Thyroid gland (tissue), 4 donors: ENCODE measurements around the gene CROCC2. TPM values are rescaled to one million over a fixed set of nuclear protein-coding genes. Genes with fewer than 3 reads are reported as not detected.

Source experiments
- DNase-seq, 2 donors: peaks; one replicate each; pipeline ENCODE4 v3.0.0-alpha.2; 2019
- H3K27ac ChIP-seq, 3 donors: fragments of 200-600 bp; sonication (generic); 1 replicate in 2 of 3; 2 replicates in 1 of 3; pipeline ENCODE4 v1.5.1; 2016 to 2019; ENCODE audit warnings: mild to moderate bottlenecking in 1 of 3, moderate library complexity in 1 of 3
- H3K27me3 ChIP-seq: fragments of 200-600 bp; sonication (generic); one replicate; pipeline ENCODE4 v1.5.1; 2019
- H3K36me3 ChIP-seq, 2 donors: fragments of 200-600 bp; sonication (generic); one replicate each; pipeline ENCODE4 v1.5.1; 2016 to 2019
- H3K4me1 ChIP-seq, 2 donors: fragments of 200-600 bp; sonication (generic); one replicate each; pipeline ENCODE4 v1.5.1; 2017 to 2019
- H3K4me3 ChIP-seq, 3 donors: fragments of 200-600 bp; sonication (generic); replicated peaks in 1 of 3; 1 replicate in 2 of 3; 2 replicates in 1 of 3; pipeline ENCODE4 v1.5.1; 2016; ENCODE audit warnings: mild to moderate bottlenecking in 1 of 3
- H3K9me3 ChIP-seq: fragments of 200-600 bp; sonication (generic); one replicate; pipeline ENCODE4 v1.5.1; 2017
- POLR2A ChIP-seq, 2 donors: fragments of 450-650 bp; IDR thresholded peaks; one replicate each; pipeline ENCODE4 v1.6.1; 2017; ENCODE audit warnings: antibody characterized with exemption in 2 of 2, mild to moderate bottlenecking in 2 of 2, moderate library complexity in 1 of 2
- WGBS, 2 donors: methylation state at CpG; one replicate each; pipeline ENCODE4 v1.1.5; 2017; 5-methylcytosine and 5-hydroxymethylcytosine counted together
- intact Hi-C: fragments of 100-400 bp; cut with DNase I; formaldehyde crosslinking; loops from one replicate; pipeline ENCODE4 v1.15.1; 2023
- total RNA-seq, 4 donors: library from RNA; depleted of rRNA; stranded (reverse); fragments of >200 nt; gene quantifications; one replicate each; pipeline ENCODE4 v1.2.3, GENCODE V29; 2016
- TF ChIP-seq, protein P1 (sequence below), 6 experiments: fragments of 200-600 bp in 3 of 6; fragments of 450-650 bp in 3 of 6; sonication (generic) in 3 of 6; IDR thresholded peaks; one replicate each; pipeline ENCODE4 v1.5.1; 2016 to 2019; ENCODE audit warnings: antibody characterized with exemption in 6 of 6, mild to moderate bottlenecking in 2 of 6, inconsistent platforms in 1 of 6, moderate library complexity in 1 of 6

Gene CROCC2
- total RNA-seq, 4 donors from 2014 or later = not detected

- Histone ChIP-seq H3K27ac (no peak overlapping the region), H3K4me1 (peaks cover 0 to 48% of the 10 kb centered on the region in 2 donors), H3K36me3 (no peaks in the 10 kb centered on the region), H3K27me3 (no peaks in the 10 kb centered on the region), H3K4me3 (no peak overlapping the region), H3K9me3 (no peaks in the 10 kb centered on the region)
- 94% methylated on average over 9 of the region's 10 CpGs; no CpG with 5 or more reads in 1 of the 2 donors for WGBS, 2 donors
- peak in 1 of 2 donors; percentile 0 for DNase-seq
- intact Hi-C loops = loop anchor here (10.0 kb wide), 1 partner anchor 77 kb away; the partner anchor contains the start of gene SNED1
- TF ChIP-seq POLR2A (IDR thresholded peaks at IDR 0.05) = no peak
- TF ChIP-seq, protein P1, sequence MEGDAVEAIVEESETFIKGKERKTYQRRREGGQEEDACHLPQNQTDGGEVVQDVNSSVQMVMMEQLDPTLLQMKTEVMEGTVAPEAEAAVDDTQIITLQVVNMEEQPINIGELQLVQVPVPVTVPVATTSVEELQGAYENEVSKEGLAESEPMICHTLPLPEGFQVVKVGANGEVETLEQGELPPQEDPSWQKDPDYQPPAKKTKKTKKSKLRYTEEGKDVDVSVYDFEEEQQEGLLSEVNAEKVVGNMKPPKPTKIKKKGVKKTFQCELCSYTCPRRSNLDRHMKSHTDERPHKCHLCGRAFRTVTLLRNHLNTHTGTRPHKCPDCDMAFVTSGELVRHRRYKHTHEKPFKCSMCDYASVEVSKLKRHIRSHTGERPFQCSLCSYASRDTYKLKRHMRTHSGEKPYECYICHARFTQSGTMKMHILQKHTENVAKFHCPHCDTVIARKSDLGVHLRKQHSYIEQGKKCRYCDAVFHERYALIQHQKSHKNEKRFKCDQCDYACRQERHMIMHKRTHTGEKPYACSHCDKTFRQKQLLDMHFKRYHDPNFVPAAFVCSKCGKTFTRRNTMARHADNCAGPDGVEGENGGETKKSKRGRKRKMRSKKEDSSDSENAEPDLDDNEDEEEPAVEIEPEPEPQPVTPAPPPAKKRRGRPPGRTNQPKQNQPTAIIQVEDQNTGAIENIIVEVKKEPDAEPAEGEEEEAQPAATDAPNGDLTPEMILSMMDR (IDR thresholded peaks at IDR 0.05) = no peak
Measured at GRCh38 chr2:240917684-240918257, 11.6 kb downstream of the CROCC2 start.

GRCh38 chr2:240918258-240919091, 12.3 kb downstream of the CROCC2 start:
- DNase-seq = peak in 1 of 2 donors; percentile 0
- 83 to 91% methylated on average over 11 to 25 of the region's 36 CpGs for WGBS, 2 donors
- TF ChIP-seq, protein P1 (IDR thresholded peaks at IDR 0.05) = no peak
- TF ChIP-seq POLR2A (IDR thresholded peaks at IDR 0.05) = no peak
- no peak overlapping the region for H3K4me3 ChIP-seq
- H3K27ac ChIP-seq = no peak overlapping the region
- no peaks in the 10 kb centered on the region for H3K36me3 ChIP-seq
- H3K4me1 ChIP-seq = peaks cover 0 to 48% of the 10 kb centered on the region in 2 donors
- H3K9me3 ChIP-seq = no peaks in the 10 kb centered on the region
- intact Hi-C loops = loop anchor here (10.0 kb wide), 1 partner anchor 76 kb away; the partner anchor contains the start of gene SNED1
- H3K27me3 ChIP-seq = no peaks in the 10 kb centered on the region

DNA sequence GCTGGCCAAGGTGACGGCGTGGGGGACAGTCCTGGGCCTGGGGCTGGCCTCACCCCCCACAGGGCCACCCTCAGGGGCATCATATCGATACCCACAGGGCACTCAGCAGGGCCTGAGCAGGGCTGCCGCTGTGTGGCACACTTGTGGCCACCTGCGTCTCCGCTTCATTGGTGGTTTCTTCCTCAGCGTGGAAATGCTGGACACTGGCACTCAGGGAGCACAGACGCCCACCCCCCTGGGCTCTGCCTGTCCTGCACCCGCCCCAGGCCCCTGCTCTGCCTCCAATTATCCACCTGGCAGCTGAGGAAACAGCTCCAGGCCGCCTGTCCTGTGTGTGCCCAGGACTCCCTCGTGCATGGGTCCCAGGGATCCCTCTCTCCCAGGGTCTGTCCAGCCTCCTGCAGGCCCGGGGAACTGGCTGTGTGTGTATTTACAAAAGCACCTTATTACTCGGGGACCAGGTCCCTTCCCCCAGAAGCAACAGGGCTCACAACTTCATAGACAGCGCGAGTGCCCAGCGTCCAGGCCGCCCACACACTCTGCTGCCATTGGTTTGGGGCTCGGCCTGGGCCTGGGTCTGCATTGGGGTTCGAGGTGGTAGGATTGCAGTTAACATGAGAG, 13.1 kb downstream of the CROCC2 start:
- Histone ChIP-seq H3K27me3 (no peaks in the 10 kb centered on the region), H3K36me3 (no peaks in the 10 kb centered on the region), H3K27ac (no peak overlapping the region), H3K4me3 (no peak overlapping the region), H3K4me1 (peaks cover 0 to 42% of the 10 kb centered on the region in 2 donors), H3K9me3 (no peaks in the 10 kb centered on the region)
- 87 to 93% methylated on average over 14 to 18 of the region's 19 CpGs for WGBS, 2 donors
- DNase-seq = no peak
- intact Hi-C loops = loop anchor here (10.0 kb wide), 1 partner anchor 76 kb away; the partner anchor contains the start of gene SNED1
- TF ChIP-seq, protein P1 (IDR thresholded peaks at IDR 0.05) = no peak
- TF ChIP-seq POLR2A (IDR thresholded peaks at IDR 0.05) = no peak

DNA sequence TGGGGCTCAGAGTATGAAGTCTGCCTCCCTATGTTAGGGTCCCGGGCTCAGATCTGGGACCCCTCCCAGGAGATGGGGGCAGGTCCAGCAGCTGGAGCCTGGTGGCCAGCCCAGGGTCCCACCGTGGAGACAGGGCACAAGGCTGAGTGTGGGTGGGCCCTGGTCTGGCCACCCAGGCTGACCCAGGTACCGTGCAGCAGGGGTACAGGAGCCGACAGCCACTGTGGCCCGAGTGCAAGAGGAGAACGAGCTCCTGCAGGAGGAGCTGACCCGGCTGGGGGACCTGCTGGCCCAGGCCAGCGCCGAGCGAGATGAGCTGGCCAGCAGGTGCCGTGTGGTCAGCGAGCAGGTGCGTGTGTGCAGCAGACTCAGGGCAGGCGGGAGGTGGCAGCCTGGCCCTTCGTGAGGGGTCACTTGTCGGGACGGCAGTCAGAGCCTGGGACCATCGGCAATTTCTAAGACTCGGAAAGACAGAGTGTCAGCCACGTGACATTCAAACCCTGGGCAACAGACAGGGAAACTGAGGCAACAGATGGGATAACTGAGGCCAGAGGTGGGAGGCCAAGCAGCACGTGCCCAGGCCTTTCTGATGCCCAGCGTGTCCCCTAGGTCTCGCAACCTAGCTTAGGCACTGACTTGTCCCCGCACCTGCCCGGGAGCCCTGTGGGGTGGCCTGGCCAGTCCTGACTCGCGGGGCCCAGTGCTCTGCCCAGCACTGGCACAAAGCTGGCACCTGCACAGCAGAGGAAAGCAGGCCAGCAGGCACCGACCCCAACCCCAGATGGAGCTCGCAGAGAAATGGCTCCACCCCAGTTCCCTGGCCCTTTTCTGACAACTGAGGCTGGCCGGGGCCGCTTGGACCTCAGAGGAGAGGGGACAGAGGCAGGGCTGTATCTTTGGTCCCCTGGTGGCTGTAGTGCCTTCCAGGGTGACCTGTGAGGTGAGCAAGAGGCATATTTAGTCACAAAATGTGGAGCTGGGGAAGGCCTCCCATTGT, 13.9 kb downstream of the CROCC2 start:
- 89 to 90% methylated on average over 21 to 25 of the region's 31 CpGs for WGBS, 2 donors
- TF ChIP-seq, protein P1 (IDR thresholded peaks at IDR 0.05) = no peak
- no peak for TF ChIP-seq POLR2A (IDR thresholded peaks at IDR 0.05)
- intact Hi-C loops = loop anchor here (10.0 kb wide), 1 partner anchor 75 kb away; the partner anchor contains the start of gene SNED1
- Histone ChIP-seq H3K27me3 (no peaks in the 10 kb centered on the region), H3K4me1 (peaks cover 0 to 34% of the 10 kb centered on the region in 2 donors), H3K27ac (no peak overlapping the region), H3K36me3 (no peaks in the 10 kb centered on the region), H3K9me3 (no peaks in the 10 kb centered on the region), H3K4me3 (no peak overlapping the region)
- DNase-seq = peak; percentile 0 to 1
